Adrenal gland (tissue), 5 donors: ENCODE results near the gene RPS6KA2.

Experiments used
- POLR2A ChIP-seq, 2 donors: fragments of 450-650 bp; IDR thresholded peaks; one replicate each; pipeline ENCODE4 v1.6.1; 2017; ENCODE audit warnings: antibody characterized with exemption in 2 of 2, mild to moderate bottlenecking in 2 of 2, moderate library complexity in 1 of 2
- TF ChIP-seq, protein P1 (sequence below), 6 experiments: fragments of 450-650 bp in 4 of 6; fragments of 200-600 bp in 2 of 6; sonication (generic) in 1 of 6; IDR thresholded peaks; 1 replicate in 5 of 6; 2 replicates in 1 of 6; pipeline versions ENCODE4 v1.5.1 to v1.8.0; 2016 to 2021; ENCODE audit warnings: antibody characterized with exemption in 6 of 6, mild to moderate bottlenecking in 2 of 6, moderate library complexity in 1 of 6
- donor health status: DM: no; HTN: no; CAD: no.

DNA sequence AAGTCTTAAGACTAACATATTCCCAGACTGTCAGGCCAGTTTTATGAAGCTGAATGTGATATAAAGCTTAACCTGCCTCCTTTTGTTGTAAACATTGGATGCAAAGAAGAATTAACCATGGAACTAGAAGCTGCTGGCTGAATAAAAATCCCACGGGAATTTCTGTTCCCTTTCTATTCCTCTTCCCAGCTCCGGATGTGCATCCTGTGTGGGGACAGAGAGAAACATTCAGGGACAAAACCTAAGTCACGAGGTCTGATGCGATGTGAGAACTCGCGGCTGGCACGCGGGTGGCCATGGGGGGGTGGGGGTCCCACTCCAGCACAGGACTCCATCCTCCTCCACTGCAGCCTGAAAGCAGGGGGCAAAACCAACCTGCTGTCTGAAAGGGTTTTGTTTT is 72.7 kb downstream of the RPS6KA2 start:
- TF ChIP-seq, protein P1, sequence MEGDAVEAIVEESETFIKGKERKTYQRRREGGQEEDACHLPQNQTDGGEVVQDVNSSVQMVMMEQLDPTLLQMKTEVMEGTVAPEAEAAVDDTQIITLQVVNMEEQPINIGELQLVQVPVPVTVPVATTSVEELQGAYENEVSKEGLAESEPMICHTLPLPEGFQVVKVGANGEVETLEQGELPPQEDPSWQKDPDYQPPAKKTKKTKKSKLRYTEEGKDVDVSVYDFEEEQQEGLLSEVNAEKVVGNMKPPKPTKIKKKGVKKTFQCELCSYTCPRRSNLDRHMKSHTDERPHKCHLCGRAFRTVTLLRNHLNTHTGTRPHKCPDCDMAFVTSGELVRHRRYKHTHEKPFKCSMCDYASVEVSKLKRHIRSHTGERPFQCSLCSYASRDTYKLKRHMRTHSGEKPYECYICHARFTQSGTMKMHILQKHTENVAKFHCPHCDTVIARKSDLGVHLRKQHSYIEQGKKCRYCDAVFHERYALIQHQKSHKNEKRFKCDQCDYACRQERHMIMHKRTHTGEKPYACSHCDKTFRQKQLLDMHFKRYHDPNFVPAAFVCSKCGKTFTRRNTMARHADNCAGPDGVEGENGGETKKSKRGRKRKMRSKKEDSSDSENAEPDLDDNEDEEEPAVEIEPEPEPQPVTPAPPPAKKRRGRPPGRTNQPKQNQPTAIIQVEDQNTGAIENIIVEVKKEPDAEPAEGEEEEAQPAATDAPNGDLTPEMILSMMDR (IDR thresholded peaks at IDR 0.05): no peak
- no peak for TF ChIP-seq POLR2A (IDR thresholded peaks at IDR 0.05)
